ENCODE data around the gene CAPZB.

CAPZB gene

DNA sequence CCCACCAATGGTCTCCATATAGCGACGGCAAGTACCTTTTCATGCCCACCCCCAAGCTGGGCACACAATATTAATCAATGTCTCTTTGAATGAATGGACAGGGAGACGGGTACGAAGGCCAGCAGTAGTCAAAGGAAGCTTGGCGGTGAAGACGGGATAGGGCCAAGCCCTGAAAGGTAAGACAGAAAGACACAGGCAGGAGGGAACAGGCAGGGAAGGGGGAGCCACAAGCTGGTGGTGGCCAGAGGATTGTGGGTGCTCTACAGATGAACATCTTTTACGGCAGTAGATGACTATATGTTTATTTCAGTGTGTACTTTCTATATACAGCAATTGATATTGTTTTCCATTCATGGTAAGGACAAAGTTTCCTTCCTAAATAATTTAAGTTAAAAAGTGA is 16.3 kb downstream of the CAPZB start:
- no peaks in the 10 kb centered on the region for H3K9me3 ChIP-seq (replicated peaks; ENCODE audit: insufficient read depth, low read length)
- H3K27ac ChIP-seq (ENCODE audit: low read length): no peak overlapping the region
- peaks cover 10% of the 10 kb centered on the region; the same call in 1 of the 2 replicates for H4K20me1 ChIP-seq (ENCODE audit: insufficient read depth, low read length)
- peaks cover 92% of the 10 kb centered on the region for H3K79me2 ChIP-seq (ENCODE audit: low read length)
- TF ChIP-seq EZH2phosphoT487 (IDR thresholded peaks at IDR 0.05; ENCODE audit: low read length): no peak
- TF ChIP-seq EZH2 (optimal IDR thresholded peaks at IDR 0.05; ENCODE audit: low read depth, low read length): no peak
- TF ChIP-seq, protein P1, sequence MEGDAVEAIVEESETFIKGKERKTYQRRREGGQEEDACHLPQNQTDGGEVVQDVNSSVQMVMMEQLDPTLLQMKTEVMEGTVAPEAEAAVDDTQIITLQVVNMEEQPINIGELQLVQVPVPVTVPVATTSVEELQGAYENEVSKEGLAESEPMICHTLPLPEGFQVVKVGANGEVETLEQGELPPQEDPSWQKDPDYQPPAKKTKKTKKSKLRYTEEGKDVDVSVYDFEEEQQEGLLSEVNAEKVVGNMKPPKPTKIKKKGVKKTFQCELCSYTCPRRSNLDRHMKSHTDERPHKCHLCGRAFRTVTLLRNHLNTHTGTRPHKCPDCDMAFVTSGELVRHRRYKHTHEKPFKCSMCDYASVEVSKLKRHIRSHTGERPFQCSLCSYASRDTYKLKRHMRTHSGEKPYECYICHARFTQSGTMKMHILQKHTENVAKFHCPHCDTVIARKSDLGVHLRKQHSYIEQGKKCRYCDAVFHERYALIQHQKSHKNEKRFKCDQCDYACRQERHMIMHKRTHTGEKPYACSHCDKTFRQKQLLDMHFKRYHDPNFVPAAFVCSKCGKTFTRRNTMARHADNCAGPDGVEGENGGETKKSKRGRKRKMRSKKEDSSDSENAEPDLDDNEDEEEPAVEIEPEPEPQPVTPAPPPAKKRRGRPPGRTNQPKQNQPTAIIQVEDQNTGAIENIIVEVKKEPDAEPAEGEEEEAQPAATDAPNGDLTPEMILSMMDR (IDR thresholded peaks at IDR 0.05; ENCODE audit: low read length): no peak
- no peak for DNase-seq
- H3K4me3 ChIP-seq (ENCODE audit: low read length): no peak overlapping the region
- no peaks in the 10 kb centered on the region for H3F3A ChIP-seq (ENCODE audit: insufficient read depth, low read length)
- H2AFZ ChIP-seq (ENCODE audit: low read length): no peak overlapping the region
- H3K4me1 ChIP-seq (ENCODE audit: low read length): no peaks in the 10 kb centered on the region
- no peak overlapping the region for H3K9ac ChIP-seq (ENCODE audit: low read length)
- no peaks in the 10 kb centered on the region for H3K9me2 ChIP-seq (replicated peaks; ENCODE audit: insufficient read depth, low read length)
- no peak overlapping the region for H3K4me2 ChIP-seq (ENCODE audit: low read depth, low read length)
- no peaks in the 10 kb centered on the region for H3K27me3 ChIP-seq (replicated peaks; ENCODE audit: insufficient read depth, low read length)
- H3K36me3 ChIP-seq (replicated peaks; ENCODE audit: insufficient read depth, low read length): no peaks in the 10 kb centered on the region

DNA sequence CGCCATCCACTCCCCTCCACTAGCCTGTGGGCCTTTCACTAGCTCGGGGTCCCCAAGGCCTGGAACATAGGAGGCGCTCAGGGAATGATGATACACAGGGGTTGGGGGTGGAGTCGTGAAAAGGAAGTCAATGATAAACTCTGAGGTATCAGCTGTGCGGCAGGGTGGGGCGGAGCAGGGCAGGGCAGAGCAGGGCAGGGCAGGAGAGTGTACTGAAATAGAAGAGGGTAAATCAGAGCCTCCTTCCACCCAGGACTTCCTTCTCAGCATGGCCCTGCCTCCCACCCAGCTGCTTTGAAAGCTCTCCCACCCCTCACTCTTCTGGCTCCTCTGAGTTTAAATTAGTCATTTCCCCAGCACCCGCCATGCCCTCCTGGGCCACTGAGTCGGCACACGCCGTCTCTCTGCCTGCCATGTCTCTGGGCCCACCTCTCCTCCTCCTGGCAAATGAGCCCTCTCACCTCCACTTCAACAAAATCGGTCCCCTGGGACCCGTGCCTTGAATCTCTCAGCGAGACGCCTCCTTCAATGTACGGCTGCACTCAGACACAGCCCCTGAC is 16.9 kb downstream of the CAPZB start:
- H3K36me3 ChIP-seq (replicated peaks; ENCODE audit: insufficient read depth, low read length): no peaks in the 10 kb centered on the region
- H3K4me2 ChIP-seq (ENCODE audit: low read depth, low read length): no peak overlapping the region
- H2AFZ ChIP-seq (ENCODE audit: low read length): no peak overlapping the region
- H3K27ac ChIP-seq (ENCODE audit: low read length): no peak overlapping the region
- peaks cover 10% of the 10 kb centered on the region; the same call in 1 of the 2 replicates for H4K20me1 ChIP-seq (ENCODE audit: insufficient read depth, low read length)
- H3K4me1 ChIP-seq (ENCODE audit: low read length): 0 out of 2 replicates have a peak, but pooled peaks cover 2% of the 10 kb centered on the region
- 0 out of 2 replicates have a peak, but pooled peaks cover 2% of the 10 kb centered on the region for H3F3A ChIP-seq (ENCODE audit: insufficient read depth, low read length)
- no peaks in the 10 kb centered on the region for H3K9me3 ChIP-seq (replicated peaks; ENCODE audit: insufficient read depth, low read length)
- no peaks in the 10 kb centered on the region for H3K27me3 ChIP-seq (replicated peaks; ENCODE audit: insufficient read depth, low read length)
- DNase-seq: no peak
- H3K79me2 ChIP-seq (ENCODE audit: low read length): peaks cover 93% of the 10 kb centered on the region
- H3K4me3 ChIP-seq (ENCODE audit: low read length): no peak overlapping the region
- no peaks in the 10 kb centered on the region for H3K9me2 ChIP-seq (replicated peaks; ENCODE audit: insufficient read depth, low read length)
- no peak overlapping the region for H3K9ac ChIP-seq (ENCODE audit: low read length)
- TF ChIP-seq EZH2phosphoT487 (IDR thresholded peaks at IDR 0.05; ENCODE audit: low read length): no peak
- TF ChIP-seq, protein P1 (IDR thresholded peaks at IDR 0.05; ENCODE audit: low read length): no peak
- TF ChIP-seq EZH2 (optimal IDR thresholded peaks at IDR 0.05; ENCODE audit: low read depth, low read length): no peak

DNA sequence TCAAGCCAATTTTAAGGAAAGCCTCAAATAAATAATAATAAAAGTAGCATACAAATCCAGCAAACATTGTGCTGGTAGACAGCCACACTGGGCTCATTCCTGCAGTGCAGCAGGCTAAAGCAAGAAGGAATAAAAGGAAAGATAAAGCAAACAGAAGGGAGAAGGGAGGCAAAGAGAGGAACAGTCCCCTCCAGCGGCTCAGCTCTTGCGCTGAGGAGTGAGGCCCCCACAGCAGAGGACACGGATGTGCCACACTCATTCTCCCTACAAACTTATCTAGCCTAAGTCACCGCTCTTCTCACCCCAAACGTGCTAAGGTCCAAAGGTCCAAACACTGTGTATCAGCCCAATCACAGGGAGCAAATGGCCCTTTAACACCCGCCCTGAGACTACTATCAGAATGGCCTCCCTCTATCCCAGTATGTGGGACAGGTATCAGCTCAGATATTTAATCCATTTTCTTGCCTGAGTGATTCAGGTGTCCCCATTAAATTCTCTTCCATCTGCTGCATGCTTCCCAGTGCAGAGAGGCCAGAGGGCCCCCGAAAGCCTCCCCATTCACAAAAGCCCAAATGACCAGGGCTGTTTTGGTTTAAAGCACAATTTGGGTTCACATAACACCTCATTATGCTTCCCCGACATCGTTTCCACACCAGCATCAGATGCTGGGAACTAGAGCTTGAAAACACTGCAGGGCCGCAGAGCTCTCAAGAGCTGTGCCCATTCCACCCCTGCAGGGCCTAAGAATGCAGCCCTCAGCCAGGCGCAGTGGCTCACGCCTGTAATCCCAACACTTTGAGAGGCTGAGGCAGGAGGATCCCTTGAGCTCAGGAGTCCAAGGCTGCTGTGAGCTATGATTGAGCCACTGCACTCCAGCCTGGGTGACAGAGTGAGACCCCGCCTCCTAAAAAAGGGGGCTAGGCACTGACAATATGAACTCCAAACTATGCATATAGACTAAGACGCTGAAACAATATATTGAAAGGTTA is 17.8 kb downstream of the CAPZB start:
- Histone ChIP-seq H3F3A (ENCODE audit: insufficient read depth, low read length) (0 out of 2 replicates have a peak, but pooled peaks cover 5% of the 10 kb centered on the region), H3K79me2 (ENCODE audit: low read length) (peaks cover 95% of the 10 kb centered on the region), H3K9me3 (replicated peaks; ENCODE audit: insufficient read depth, low read length) (no peaks in the 10 kb centered on the region), H2AFZ (ENCODE audit: low read length) (no peak overlapping the region), H3K27ac (ENCODE audit: low read length) (no peak overlapping the region), H3K9ac (ENCODE audit: low read length) (no peak overlapping the region), H3K4me3 (ENCODE audit: low read length) (no peak overlapping the region), H4K20me1 (ENCODE audit: insufficient read depth, low read length) (peaks cover 14% of the 10 kb centered on the region; the same call in 1 of the 2 replicates), H3K36me3 (replicated peaks; ENCODE audit: insufficient read depth, low read length) (no peaks in the 10 kb centered on the region), H3K27me3 (replicated peaks; ENCODE audit: insufficient read depth, low read length) (no peaks in the 10 kb centered on the region), H3K4me2 (ENCODE audit: low read depth, low read length) (no peak overlapping the region), H3K4me1 (ENCODE audit: low read length) (0 out of 2 replicates have a peak, but pooled peaks cover 7% of the 10 kb centered on the region), H3K9me2 (replicated peaks; ENCODE audit: insufficient read depth, low read length) (no peaks in the 10 kb centered on the region)
- no peak for TF ChIP-seq EZH2 (optimal IDR thresholded peaks at IDR 0.05; ENCODE audit: low read depth, low read length)
- no peak for TF ChIP-seq EZH2phosphoT487 (IDR thresholded peaks at IDR 0.05; ENCODE audit: low read length)
- TF ChIP-seq, protein P1 (IDR thresholded peaks at IDR 0.05; ENCODE audit: low read length): no peak
- no peak for DNase-seq
